ENCODE results near the gene NMD3.

Gene NMD3

DNA sequence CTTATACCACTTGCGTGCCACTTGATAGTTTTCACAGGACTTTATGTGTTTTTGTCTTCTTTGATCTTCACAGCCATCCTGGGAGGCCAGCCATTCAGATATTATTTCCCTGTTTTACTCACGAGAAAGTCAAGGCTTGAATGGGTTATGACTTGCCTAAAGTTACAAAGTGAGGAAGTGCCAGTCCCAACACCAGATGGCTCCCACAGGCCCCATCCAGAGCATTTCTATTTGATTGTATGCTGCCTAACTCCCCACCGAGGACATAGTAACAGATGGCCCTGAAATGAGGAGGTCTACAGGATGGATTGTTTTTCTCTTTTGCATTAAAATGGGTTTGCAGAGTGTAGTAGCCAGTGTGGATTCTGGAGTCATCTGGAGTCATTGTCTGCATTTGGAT, 75.7 kb downstream of the NMD3 start:
- Histone ChIP-seq H3K4me1 (ENCODE audit: insufficient read depth, insufficient read length) (no peaks in the 10 kb centered on the region), H3K4me3 (ENCODE audit: insufficient read length, low read depth) (no peak overlapping the region), H3K27me3 (ENCODE audit: insufficient read depth, insufficient read length) (no peaks in the 10 kb centered on the region), H3K9me3 (ENCODE audit: insufficient read depth, low read length) (peaks cover 22% of the 10 kb centered on the region), H3K9ac (ENCODE audit: insufficient read length, low read depth) (no peak overlapping the region), H3K36me3 (ENCODE audit: insufficient read depth, insufficient read length, low read length) (no peaks in the 10 kb centered on the region)
- TF ChIP-seq SUZ12 (IDR thresholded peaks at IDR 0.05; ENCODE audit: extremely low read depth, insufficient read depth, insufficient read length), result no peak
- DNase-seq (ENCODE audit: low read depth, low spot score), result no peak
